Upper lobe of right lung (tissue), 1 donor: ENCODE data around the gene CAVIN2. TPM values are rescaled to one million over a fixed set of nuclear protein-coding genes. Genes with fewer than 3 reads are reported as not detected.
"Not testable (repeated sequence)": the region's sequence is repeated elsewhere in the genome, so short reads cannot be mapped to it uniquely, and the experiment has no call there.

Experiments
- ATAC-seq: fragments of 200-7000 bp; cut with Tn5 transposase; one replicate; pipeline ENCODE4 v1.9.1; 2020; ENCODE audit warnings: mild to moderate bottlenecking, moderate library complexity
- DNase-seq: peaks from one replicate; pipeline ENCODE4 v3.0.0-alpha.2; 2020
- H3K27ac ChIP-seq: fragments of 200-600 bp; one replicate; pipeline ENCODE4 v1.8.0; 2022
- H3K27me3 ChIP-seq: fragments of 200-600 bp; one replicate; pipeline ENCODE4 v1.8.0; 2022; ENCODE audit warnings: mild to moderate bottlenecking
- H3K36me3 ChIP-seq: fragments of 200-600 bp; one replicate; pipeline ENCODE4 v1.8.0; 2022
- H3K4me1 ChIP-seq: fragments of 200-600 bp; one replicate; pipeline ENCODE4 v1.8.0; 2022
- H3K4me3 ChIP-seq: fragments of 200-600 bp; one replicate; pipeline ENCODE4 v1.8.0; 2022; ENCODE audit warnings: mild to moderate bottlenecking
- H3K9me3 ChIP-seq: fragments of 200-600 bp; one replicate; pipeline ENCODE4 v1.8.0; 2022
- CTCF ChIP-seq: fragments of 200-600 bp; IDR thresholded peaks from one replicate; pipeline ENCODE4 v1.8.0; 2022; ENCODE audit warnings: antibody characterized with exemption
- intact Hi-C: fragments of 100-400 bp; cut with DNase I; formaldehyde crosslinking; loops from one replicate; pipeline ENCODE4 v1.11.0; 2022
- total RNA-seq: library from RNA; stranded (reverse); fragmentation: NEBNext Ultra II Directional; extraction: Animal tissue kit (Norgen Biotek cat#: 25700); gene quantifications from one replicate; pipeline ENCODE4 v1.2.1, GENCODE V29; 2021
- donor health status: DM: no; HTN: yes; CAD: no; lungs with severe emphysema.

CAVIN2 gene
- total RNA-seq, 1 donor from 2014 or later: 185 TPM

GRCh38 chr2:191789796-191790195 lies 57.1 kb downstream of the CAVIN2 start:
- ATAC-seq (no peak), DNase-seq (no peak)
- Histone ChIP-seq H3K27ac (no peak overlapping the region), H3K4me1 (no peaks in the 10 kb centered on the region), H3K27me3 (no peaks in the 10 kb centered on the region), H3K9me3 (no peaks in the 10 kb centered on the region), H3K36me3 (no peaks in the 10 kb centered on the region), H3K4me3 (no peak overlapping the region)
- intact Hi-C loops: no loop called here
- TF ChIP-seq CTCF: no peak

- Histone ChIP-seq H3K9me3 (no peaks in the 10 kb centered on the region), H3K27me3 (no peaks in the 10 kb centered on the region), H3K4me1 (no peaks in the 10 kb centered on the region), H3K27ac (no peak overlapping the region), H3K4me3 (no peak overlapping the region), H3K36me3 (no peaks in the 10 kb centered on the region)
- ATAC-seq: no peak
- no peak for DNase-seq
- TF ChIP-seq CTCF: no peak
- intact Hi-C loops: no loop called here
These were observed 60.2 kb downstream of the CAVIN2 start for GRCh38 chr2:191786694-191787093.

GRCh38 chr2:191785651-191786050 lies 61.2 kb downstream of the CAVIN2 start:
- H3K9me3 ChIP-seq, intact Hi-C loops, DNase-seq, H3K27ac ChIP-seq, H3K27me3 ChIP-seq, H3K36me3 ChIP-seq, ATAC-seq, H3K4me1 ChIP-seq, H3K4me3 ChIP-seq: not testable (repeated sequence)

Other genes with a start within 250 kb of the CAVIN2 start
- gene NABP1, start 169.0 kb downstream of the CAVIN2 start, total RNA-seq: 50.2 TPM